GM13977 (cell line): ENCODE results near the gene ADARB1.

Experiments used
- DNase-seq: peaks from one replicate; pipeline ENCODE4 v3.0.0; 2012; ENCODE audit warnings: low spot score
- CTCF ChIP-seq: IDR thresholded peaks from 2 replicates; pipeline ENCODE4 v1.5.1; 2012; ENCODE audit warnings: mild to moderate bottlenecking, control low read depth; ENCODE audit not compliant: insufficient read depth; ENCODE audit errors: extremely low read depth, missing control alignments
- in situ Hi-C: fragments of 300-500 bp; cut with MboI; formaldehyde crosslinking; loops from one replicate; pipeline ENCODE4 v1.12.0; 2022; ENCODE audit warnings: low sequenced_read_pairs, low pct_unique_long_range_greater_than_20kb, mixed read lengths, inconsistent platforms; ENCODE audit not compliant: unreplicated experiment

The ADARB1 gene

DNA sequence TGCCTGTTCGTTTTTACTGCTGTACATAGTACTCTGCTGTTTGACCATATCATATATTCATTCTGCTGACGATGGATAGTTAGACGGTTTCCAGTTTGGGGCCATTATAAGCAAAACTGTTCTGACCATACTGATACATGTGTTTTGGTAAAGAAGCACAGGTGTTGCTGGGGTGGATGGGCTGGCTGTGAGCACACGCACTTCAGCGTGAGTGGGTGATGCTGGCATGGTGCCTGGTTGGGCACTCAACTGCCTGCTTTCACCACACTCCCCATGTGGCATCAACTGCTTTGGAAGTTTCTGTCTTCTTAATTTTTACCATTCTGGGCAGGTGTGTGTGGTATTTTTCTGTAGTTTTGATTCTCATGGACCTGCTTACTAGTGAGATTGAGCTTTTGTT is 37.3 kb downstream of the ADARB1 start:
- in situ Hi-C loops: loop anchor here (25.0 kb wide), 1 partner anchor 324 kb away; no protein-coding TSS in a partner anchor
- TF ChIP-seq CTCF: no peak

DNA sequence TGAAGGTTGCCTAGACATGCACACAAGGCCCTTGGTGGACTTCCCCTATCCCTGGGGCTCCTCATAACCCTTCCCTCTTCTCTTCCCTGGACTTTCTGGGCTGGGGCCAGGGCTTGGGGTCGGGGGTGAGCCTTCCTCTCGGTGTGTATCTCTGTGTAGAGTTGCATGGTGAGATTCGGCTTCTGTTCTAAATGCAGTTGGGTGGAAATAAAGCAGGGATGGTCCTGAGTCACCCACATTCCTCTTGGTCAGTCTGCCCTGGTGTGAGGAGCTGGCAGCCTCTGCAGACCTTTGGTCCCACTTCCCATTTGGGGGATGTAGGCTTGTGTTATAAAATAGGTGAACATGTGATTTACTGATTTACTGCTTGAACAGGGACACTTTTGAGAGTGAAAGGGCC is 38.0 kb downstream of the ADARB1 start:
- in situ Hi-C loops: loop anchor here (25.0 kb wide), 1 partner anchor 325 kb away; no protein-coding TSS in a partner anchor
- TF ChIP-seq CTCF: no peak
- DNase-seq: no peak

More for the DNA sequence above, 37.3 kb downstream of the ADARB1 start:
- DNase-seq: no peak

DNA sequence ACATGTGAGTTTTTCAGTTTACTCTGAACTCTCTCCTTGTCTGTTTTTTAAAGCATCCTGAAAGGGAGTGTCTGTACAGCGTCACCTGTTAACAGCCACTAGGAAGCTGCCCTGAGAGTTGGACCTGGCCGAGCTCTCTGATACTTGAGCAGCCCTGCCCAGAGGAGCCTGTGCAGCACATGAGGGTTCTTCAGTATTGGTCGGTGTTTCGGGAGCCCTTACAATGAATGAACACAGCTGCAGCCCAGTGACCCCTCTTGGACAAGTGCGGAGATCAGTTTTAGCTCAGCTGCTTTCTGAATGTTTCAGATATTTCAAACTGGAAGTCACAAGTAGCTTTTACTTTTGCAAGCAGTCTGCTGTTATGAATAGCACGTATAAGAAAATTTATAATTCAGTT is 39.2 kb downstream of the ADARB1 start:
- no peak for TF ChIP-seq CTCF
- DNase-seq: no peak
- in situ Hi-C loops: loop anchor here (25.0 kb wide), 1 partner anchor 326 kb away; no protein-coding TSS in a partner anchor

- in situ Hi-C loops: loop anchor here (25.0 kb wide), 1 partner anchor 327 kb away; no protein-coding TSS in a partner anchor
- DNase-seq: no peak
- TF ChIP-seq CTCF: no peak
Observed at GRCh38 chr21:45114072-45114471, 39.7 kb downstream of the ADARB1 start.

DNA sequence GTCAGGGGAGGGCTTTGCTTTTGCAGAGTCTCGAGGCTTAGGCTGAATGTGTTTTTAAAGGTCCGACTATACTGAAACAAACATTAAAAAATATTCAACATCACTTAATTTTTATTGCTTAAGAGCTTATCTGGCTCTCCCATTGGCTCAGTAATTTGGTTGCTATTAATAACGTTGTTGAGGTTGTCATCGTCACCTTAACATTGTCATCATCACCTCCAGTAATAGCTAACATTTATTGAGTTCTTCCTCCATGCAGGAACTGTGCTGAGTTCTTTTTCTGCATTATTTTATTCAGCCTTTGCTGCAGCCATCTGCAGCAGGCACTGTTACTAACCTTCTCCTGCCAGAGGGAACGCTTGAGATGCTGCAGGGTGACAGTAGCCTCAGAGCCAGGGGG is 40.1 kb downstream of the ADARB1 start:
- in situ Hi-C loops: loop anchor here (25.0 kb wide), 1 partner anchor 327 kb away; no protein-coding TSS in a partner anchor
- no peak for DNase-seq
- no peak for TF ChIP-seq CTCF

DNA sequence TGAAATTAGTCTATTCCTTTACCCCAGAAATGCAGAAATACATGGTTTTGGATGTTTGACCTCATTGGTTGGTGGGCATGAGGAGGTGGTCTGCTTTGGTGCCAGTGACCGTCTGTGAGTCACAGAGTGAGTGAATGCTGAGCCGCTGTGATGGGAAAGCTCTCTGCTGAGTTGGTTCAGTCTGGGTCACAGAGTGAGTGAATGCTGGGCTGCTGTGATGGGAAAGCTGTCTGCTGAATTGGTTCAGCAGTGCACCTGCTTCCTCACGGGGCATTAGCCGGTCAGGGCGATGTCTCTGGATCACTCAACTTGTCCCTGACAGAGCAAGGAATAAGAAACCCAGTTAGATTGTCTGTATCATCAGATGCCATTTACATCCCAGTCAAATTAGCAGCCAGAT is 40.8 kb downstream of the ADARB1 start:
- no peak for TF ChIP-seq CTCF
- DNase-seq: no peak
- in situ Hi-C loops: loop anchor here (25.0 kb wide), 1 partner anchor 328 kb away; no protein-coding TSS in a partner anchor
